ENCODE measurements around the gene DIAPH2. TPM values are rescaled to one million over a fixed set of nuclear protein-coding genes. Genes with fewer than 3 reads are reported as not detected.

Gene DIAPH2
- total and polyA plus RNA-seq, 2 donors from 2014 or later = 2.1 to 15.0 TPM

GRCh38 chrX:97367125-97367524 lies 682.5 kb downstream of the DIAPH2 start:
- DNase-seq = no peak
- no peak overlapping the region for H3K9ac ChIP-seq (ENCODE audit: low read length in 3 of 3)
- H3K9me3 ChIP-seq (ENCODE audit: control insufficient read depth in 2 of 3, insufficient read depth in 1 of 3, low read length in 3 of 3) = no peaks in the 10 kb centered on the region
- no peaks in the 10 kb centered on the region for H3K36me3 ChIP-seq (ENCODE audit: control insufficient read depth in 2 of 3, insufficient read depth in 3 of 3, low read length in 3 of 3)
- H3K4me3 ChIP-seq (ENCODE audit: low read length in 3 of 3) = no peak overlapping the region
- intact Hi-C loops (cut with DNase I) = no loop called here
- H3K27me3 ChIP-seq (ENCODE audit: control insufficient read depth, insufficient read depth, low read length) = no peaks in the 10 kb centered on the region
- no peak for TF ChIP-seq CTCF (IDR thresholded peaks at IDR 0.05; ENCODE audit: borderline replicate concordance, extremely low read depth, insufficient read depth)
- no peak overlapping the region for H3K27ac ChIP-seq (ENCODE audit: low read depth in 2 of 2, low read length in 2 of 2)
- no peaks in the 10 kb centered on the region for H3K4me1 ChIP-seq (ENCODE audit: control insufficient read depth in 2 of 3, insufficient read depth in 2 of 3, low read depth in 1 of 3, low read length in 3 of 3)
- no peak for FAIRE-seq

- intact Hi-C loops (cut with DNase I) = no loop called here
- Histone ChIP-seq H3K36me3 (ENCODE audit: control insufficient read depth in 2 of 3, insufficient read depth in 3 of 3, low read length in 3 of 3) (no peaks in the 10 kb centered on the region), H3K9ac (ENCODE audit: low read length in 3 of 3) (no peak overlapping the region), H3K4me3 (ENCODE audit: low read length in 3 of 3) (no peak overlapping the region), H3K27ac (ENCODE audit: low read depth in 2 of 2, low read length in 2 of 2) (no peak overlapping the region), H3K9me3 (ENCODE audit: control insufficient read depth in 2 of 3, insufficient read depth in 1 of 3, low read length in 3 of 3) (no peaks in the 10 kb centered on the region), H3K27me3 (ENCODE audit: control insufficient read depth, insufficient read depth, low read length) (no peaks in the 10 kb centered on the region), H3K4me1 (ENCODE audit: control insufficient read depth in 2 of 3, insufficient read depth in 2 of 3, low read depth in 1 of 3, low read length in 3 of 3) (no peaks in the 10 kb centered on the region)
- no peak for TF ChIP-seq CTCF (IDR thresholded peaks at IDR 0.05; ENCODE audit: borderline replicate concordance, extremely low read depth, insufficient read depth)
- DNase-seq = no peak
- FAIRE-seq = no peak
Observed at GRCh38 chrX:97369947-97370346, 685.3 kb downstream of the DIAPH2 start.

- DNase-seq = peak in 3 of 5 donors; percentile 12 to 51 (median 43)
- FAIRE-seq = no peak
- Histone ChIP-seq H3K9me3 (ENCODE audit: control insufficient read depth in 2 of 3, insufficient read depth in 1 of 3, low read length in 3 of 3) (no peaks in the 10 kb centered on the region), H3K27me3 (ENCODE audit: control insufficient read depth, insufficient read depth, low read length) (no peaks in the 10 kb centered on the region), H3K9ac (ENCODE audit: low read length in 3 of 3) (no peak overlapping the region), H3K4me1 (ENCODE audit: control insufficient read depth in 2 of 3, insufficient read depth in 2 of 3, low read depth in 1 of 3, low read length in 3 of 3) (no peaks in the 10 kb centered on the region), H3K27ac (ENCODE audit: low read depth in 2 of 2, low read length in 2 of 2) (peak overlapping the region in 1 of 2 donors; percentile 51), H3K4me3 (ENCODE audit: low read length in 3 of 3) (no peak overlapping the region), H3K36me3 (ENCODE audit: control insufficient read depth in 2 of 3, insufficient read depth in 3 of 3, low read length in 3 of 3) (no peaks in the 10 kb centered on the region)
- TF ChIP-seq CTCF (IDR thresholded peaks at IDR 0.05; ENCODE audit: borderline replicate concordance, extremely low read depth, insufficient read depth) = no peak
- intact Hi-C loops (cut with DNase I) = no loop called here
Observed at GRCh38 chrX:97372001-97372766, 687.5 kb downstream of the DIAPH2 start.
